Upper lobe of left lung (tissue), 6 donors: ENCODE data around the gene ASIC2. TPM values are rescaled to one million over a fixed set of nuclear protein-coding genes. Genes with fewer than 3 reads are reported as not detected.

Experiments
- ATAC-seq, 2 donors: fragments of 200-7000 bp; cut with Tn5 transposase; one replicate each; pipeline ENCODE4 v1.9.1; 2022; ENCODE audit warnings: mild to moderate bottlenecking in 2 of 2, moderate library complexity in 2 of 2; ENCODE audit not compliant: low FRiP score in 2 of 2
- DNase-seq, 2 donors: peaks; one replicate each; pipeline ENCODE4 v3.0.0-alpha.2; 2019 to 2020
- H3K27ac ChIP-seq, 4 donors: fragments of 200-600 bp; sonication (generic); one replicate each; pipeline ENCODE4 v1.5.1; 2016 to 2019
- H3K27me3 ChIP-seq, 4 donors: fragments of 200-600 bp; sonication (generic); one replicate each; pipeline ENCODE4 v1.5.1; 2017 to 2019
- H3K36me3 ChIP-seq, 4 donors: fragments of 200-600 bp; sonication (generic); one replicate each; pipeline ENCODE4 v1.5.1; 2016 to 2019
- H3K4me1 ChIP-seq, 4 donors: fragments of 200-600 bp; sonication (generic); one replicate each; pipeline ENCODE4 v1.5.1; 2018 to 2019
- H3K4me3 ChIP-seq, 4 donors: fragments of 200-600 bp; sonication (generic); one replicate each; pipeline ENCODE4 v1.5.1; 2017 to 2019; ENCODE audit warnings: mild to moderate bottlenecking in 2 of 4, moderate library complexity in 1 of 4
- H3K9me3 ChIP-seq, 4 donors: fragments of 200-600 bp; sonication (generic); one replicate each; pipeline ENCODE4 v1.5.1; 2018 to 2019
- EP300 ChIP-seq, 4 donors: sonication (generic); formaldehyde crosslinking; IDR thresholded peaks; one replicate each; pipeline ENCODE4 v1.5.1; 2017; ENCODE audit warnings: antibody characterized with exemption in 4 of 4, control low read depth in 2 of 4
- POLR2A ChIP-seq, 4 donors: fragments of 450-650 bp; IDR thresholded peaks; one replicate each; pipeline ENCODE4 v1.5.1; 2016 to 2017; ENCODE audit warnings: antibody characterized with exemption in 4 of 4, mild to moderate bottlenecking in 2 of 4
- POLR2AphosphoS5 ChIP-seq, 2 donors: sonication (generic); formaldehyde crosslinking; IDR thresholded peaks; one replicate each; pipeline ENCODE4 v1.5.1; 2017; ENCODE audit warnings: antibody characterized with exemption in 2 of 2
- WGBS, 2 donors: methylation state at CpG; one replicate each; pipeline ENCODE4 v1.1.5; 2017 to 2018; 5-methylcytosine and 5-hydroxymethylcytosine counted together
- total RNA-seq, 6 donors: library from RNA; depleted of rRNA in 4 of 6; stranded (reverse); fragments of >200 nt in 4 of 6; gene quantifications; one replicate each; pipeline versions ENCODE4 v1.1.0 to v1.2.1, GENCODE V29; 2016 to 2021
- TF ChIP-seq, protein P1 (sequence below), 6 experiments: fragments of 450-650 bp in 4 of 6; fragments of 200-600 bp in 2 of 6; sonication (generic) in 2 of 6; IDR thresholded peaks; one replicate each; pipeline ENCODE4 v1.5.1; 2016 to 2019; ENCODE audit warnings: antibody characterized with exemption in 6 of 6
- donor health status: DM: no; HTN: no; CAD: no; lungs with moderate emphysema.
- donor health status: DM: no; HTN: yes; CAD: no; lungs with severe emphysema.

Gene ASIC2
- total RNA-seq, 6 donors from 2014 or later = 0.17 TPM; not detected in 5

DNA sequence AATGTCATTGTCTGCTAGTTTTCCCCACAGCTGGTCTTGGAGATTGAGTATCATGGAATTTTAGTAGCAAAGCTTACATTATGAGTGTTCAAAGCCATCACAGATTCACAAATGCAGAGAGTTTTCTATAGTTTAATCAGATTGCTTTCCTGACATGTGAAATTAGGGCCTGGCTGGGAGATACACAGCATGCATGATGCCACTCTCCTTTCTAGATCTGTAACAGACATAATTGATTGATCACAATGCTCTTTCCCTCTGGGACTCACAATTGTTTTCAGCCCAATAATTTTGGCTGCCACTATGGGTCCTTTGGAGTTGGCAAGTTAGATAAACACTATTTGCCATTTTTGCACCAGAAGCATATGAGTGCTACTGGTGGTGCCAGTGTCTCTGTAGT lies 168.9 kb downstream of the ASIC2 start:
- H3K9me3 ChIP-seq = no peaks in the 10 kb centered on the region
- H3K27me3 ChIP-seq = no peaks in the 10 kb centered on the region
- no peak overlapping the region for H3K27ac ChIP-seq
- DNase-seq (no peak), ATAC-seq (no peak)
- H3K4me1 ChIP-seq = no peaks in the 10 kb centered on the region
- no peak overlapping the region for H3K4me3 ChIP-seq
- TF ChIP-seq EP300 (IDR thresholded peaks at IDR 0.05) = no peak
- TF ChIP-seq POLR2A (IDR thresholded peaks at IDR 0.05) = no peak
- TF ChIP-seq, protein P1, sequence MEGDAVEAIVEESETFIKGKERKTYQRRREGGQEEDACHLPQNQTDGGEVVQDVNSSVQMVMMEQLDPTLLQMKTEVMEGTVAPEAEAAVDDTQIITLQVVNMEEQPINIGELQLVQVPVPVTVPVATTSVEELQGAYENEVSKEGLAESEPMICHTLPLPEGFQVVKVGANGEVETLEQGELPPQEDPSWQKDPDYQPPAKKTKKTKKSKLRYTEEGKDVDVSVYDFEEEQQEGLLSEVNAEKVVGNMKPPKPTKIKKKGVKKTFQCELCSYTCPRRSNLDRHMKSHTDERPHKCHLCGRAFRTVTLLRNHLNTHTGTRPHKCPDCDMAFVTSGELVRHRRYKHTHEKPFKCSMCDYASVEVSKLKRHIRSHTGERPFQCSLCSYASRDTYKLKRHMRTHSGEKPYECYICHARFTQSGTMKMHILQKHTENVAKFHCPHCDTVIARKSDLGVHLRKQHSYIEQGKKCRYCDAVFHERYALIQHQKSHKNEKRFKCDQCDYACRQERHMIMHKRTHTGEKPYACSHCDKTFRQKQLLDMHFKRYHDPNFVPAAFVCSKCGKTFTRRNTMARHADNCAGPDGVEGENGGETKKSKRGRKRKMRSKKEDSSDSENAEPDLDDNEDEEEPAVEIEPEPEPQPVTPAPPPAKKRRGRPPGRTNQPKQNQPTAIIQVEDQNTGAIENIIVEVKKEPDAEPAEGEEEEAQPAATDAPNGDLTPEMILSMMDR (IDR thresholded peaks at IDR 0.05) = no peak
- no peak for TF ChIP-seq POLR2AphosphoS5 (IDR thresholded peaks at IDR 0.05)
- H3K36me3 ChIP-seq = no peaks in the 10 kb centered on the region

DNA sequence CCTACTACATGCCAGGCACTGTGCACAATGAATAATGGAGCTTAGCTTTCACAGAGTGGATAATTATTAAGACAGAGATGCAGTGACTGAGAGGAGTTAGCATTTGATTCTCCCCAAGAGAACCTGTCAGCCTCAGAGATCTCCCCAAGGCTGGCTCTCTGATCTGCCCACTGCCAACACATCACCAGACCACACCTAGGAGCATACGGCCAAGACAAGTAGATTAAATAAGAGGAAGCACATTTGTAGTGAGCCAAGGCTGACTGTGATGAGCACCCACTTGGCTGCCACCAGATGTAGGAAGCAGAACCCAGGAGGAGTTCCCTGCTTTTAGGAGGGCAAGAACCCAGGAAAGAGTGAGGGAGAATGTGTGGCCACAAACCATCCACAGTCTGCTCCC lies 171.3 kb downstream of the ASIC2 start:
- Histone ChIP-seq H3K27me3 (no peaks in the 10 kb centered on the region), H3K9me3 (no peaks in the 10 kb centered on the region), H3K4me1 (no peaks in the 10 kb centered on the region), H3K36me3 (no peaks in the 10 kb centered on the region), H3K4me3 (no peak overlapping the region), H3K27ac (no peak overlapping the region)
- no peak for TF ChIP-seq EP300 (IDR thresholded peaks at IDR 0.05)
- no peak for TF ChIP-seq POLR2A (IDR thresholded peaks at IDR 0.05)
- no peak for TF ChIP-seq POLR2AphosphoS5 (IDR thresholded peaks at IDR 0.05)
- TF ChIP-seq, protein P1 (IDR thresholded peaks at IDR 0.05) = no peak
- ATAC-seq (no peak), DNase-seq (no peak)
- 60 to 64% methylated on average over 1 of the region's 1 CpG for WGBS, 2 donors

DNA sequence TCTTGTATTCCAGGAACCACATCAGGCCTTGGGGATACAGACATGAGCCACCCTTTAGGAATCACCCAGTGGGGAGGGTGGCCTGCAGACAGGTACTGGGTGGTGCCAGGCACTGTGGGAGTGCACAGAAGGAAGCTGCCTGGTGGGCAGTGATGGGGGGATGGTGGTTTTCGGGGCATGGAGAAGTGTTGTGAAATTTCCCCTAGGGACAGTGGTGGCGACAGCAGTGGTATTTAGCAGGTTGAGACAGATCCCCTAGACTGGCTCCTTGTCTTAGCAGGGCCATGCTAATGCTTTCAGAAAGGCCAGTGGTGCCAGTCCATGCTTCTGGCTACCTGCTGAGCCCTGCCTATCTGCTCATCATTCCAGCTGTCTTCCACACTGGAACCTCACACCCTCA lies 171.8 kb downstream of the ASIC2 start:
- Histone ChIP-seq H3K36me3 (no peaks in the 10 kb centered on the region), H3K4me3 (no peak overlapping the region), H3K9me3 (no peaks in the 10 kb centered on the region), H3K27ac (no peak overlapping the region), H3K4me1 (no peaks in the 10 kb centered on the region), H3K27me3 (no peaks in the 10 kb centered on the region)
- 63 to 93% methylated on average over 2 of the region's 2 CpGs for WGBS, 2 donors
- TF ChIP-seq POLR2A (IDR thresholded peaks at IDR 0.05) (no peak), POLR2AphosphoS5 (IDR thresholded peaks at IDR 0.05) (no peak), EP300 (IDR thresholded peaks at IDR 0.05) (no peak)
- TF ChIP-seq, protein P1 (IDR thresholded peaks at IDR 0.05) = no peak
- ATAC-seq (no peak), DNase-seq (no peak)

DNA sequence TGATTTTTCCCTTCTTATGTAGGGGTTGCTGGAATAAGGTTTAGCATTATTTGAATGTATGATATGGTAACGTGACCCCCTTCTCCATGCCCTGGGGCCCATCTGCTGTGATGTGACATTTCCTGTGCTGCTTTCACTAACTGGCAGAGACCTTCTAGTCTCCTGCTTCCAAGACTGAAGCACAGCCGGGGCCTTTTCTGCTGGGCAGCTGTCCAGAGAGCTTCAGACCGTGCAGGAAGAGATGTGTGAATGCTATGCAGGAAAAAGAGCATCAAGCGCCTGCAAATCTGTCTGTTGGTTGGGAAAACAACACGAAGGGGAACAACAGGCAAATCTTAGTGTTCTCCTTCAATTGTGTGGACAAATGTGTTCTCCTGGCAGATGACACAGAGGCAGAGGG lies 173.0 kb downstream of the ASIC2 start:
- no peaks in the 10 kb centered on the region for H3K27me3 ChIP-seq
- no peak overlapping the region for H3K27ac ChIP-seq
- no peak for ATAC-seq
- no peak overlapping the region for H3K4me3 ChIP-seq
- TF ChIP-seq, protein P1 (IDR thresholded peaks at IDR 0.05) = no peak
- no peak for TF ChIP-seq POLR2A (IDR thresholded peaks at IDR 0.05)
- no peak for TF ChIP-seq EP300 (IDR thresholded peaks at IDR 0.05)
- TF ChIP-seq POLR2AphosphoS5 (IDR thresholded peaks at IDR 0.05) = no peak
- WGBS, 2 donors = 31 to 37% methylated on average over 5 of the region's 5 CpGs
- DNase-seq = no peak
- no peaks in the 10 kb centered on the region for H3K36me3 ChIP-seq
- no peaks in the 10 kb centered on the region for H3K4me1 ChIP-seq
- no peaks in the 10 kb centered on the region for H3K9me3 ChIP-seq

DNA sequence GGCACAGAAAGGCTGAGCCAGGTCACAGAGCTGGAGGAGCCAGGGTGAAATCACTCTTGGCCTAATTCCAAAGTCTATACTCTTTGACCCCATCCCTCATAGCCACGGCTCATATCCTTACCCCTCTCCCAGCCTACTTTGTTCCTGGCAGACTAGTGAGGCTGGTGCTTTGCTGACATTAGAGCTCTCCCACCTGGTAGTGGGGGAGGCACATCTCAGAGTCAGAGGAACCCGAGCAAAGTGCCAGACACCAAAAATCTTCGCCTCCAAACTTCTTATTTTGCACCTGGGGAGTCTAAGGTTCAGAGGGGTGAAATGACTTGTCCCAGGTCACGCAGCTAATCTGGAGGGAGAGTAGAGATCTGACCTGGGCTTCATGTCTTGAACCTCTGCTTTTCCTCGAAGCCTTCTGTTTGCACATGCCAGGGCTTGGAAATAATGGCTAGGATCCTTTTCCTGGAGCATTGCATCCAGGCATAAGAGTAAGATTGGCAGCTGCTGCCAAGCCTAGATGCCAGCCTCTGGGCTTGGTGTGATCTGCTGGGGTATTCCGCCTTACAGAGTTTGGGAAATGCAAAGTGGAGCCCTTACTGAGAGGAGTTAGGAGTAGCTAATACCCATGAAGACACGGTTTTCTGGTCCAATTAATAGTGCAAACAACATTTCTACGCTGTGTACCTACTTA lies 174.6 kb downstream of the ASIC2 start:
- DNase-seq = no peak
- Histone ChIP-seq H3K36me3 (no peaks in the 10 kb centered on the region), H3K9me3 (no peaks in the 10 kb centered on the region), H3K27me3 (no peaks in the 10 kb centered on the region), H3K4me1 (no peaks in the 10 kb centered on the region), H3K4me3 (no peak overlapping the region), H3K27ac (no peak overlapping the region)
- TF ChIP-seq POLR2A (IDR thresholded peaks at IDR 0.05) = no peak
- no peak for TF ChIP-seq POLR2AphosphoS5 (IDR thresholded peaks at IDR 0.05)
- TF ChIP-seq, protein P1 (IDR thresholded peaks at IDR 0.05) = no peak
- TF ChIP-seq EP300 (IDR thresholded peaks at IDR 0.05) = no peak
- no peak for ATAC-seq
- 48 to 68% methylated on average over 8 of the region's 8 CpGs for WGBS, 2 donors
